ENCODE results near the gene ZYG11A.
A peak's percentile ranks its signal among the peaks of the same experiment; 100 is the strongest.

The ZYG11A gene

DNA sequence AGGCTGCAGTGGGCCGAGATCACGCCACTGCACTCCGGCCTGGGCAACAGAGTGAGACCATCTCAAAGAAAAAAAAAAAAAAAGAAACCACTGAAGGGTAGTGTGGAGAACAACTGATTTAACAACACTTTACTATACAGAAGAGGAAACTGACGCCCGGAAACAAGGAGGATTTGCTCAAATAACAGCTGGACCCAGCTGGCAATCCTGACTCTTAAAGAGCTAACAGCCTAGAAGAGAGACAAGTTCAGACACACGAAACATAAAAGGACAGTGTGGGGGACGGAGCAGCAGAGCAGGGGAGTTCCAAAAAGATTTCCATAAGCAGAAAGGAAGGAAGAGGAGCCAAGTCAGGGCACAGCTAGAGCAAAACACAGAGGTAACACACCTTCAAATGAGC, 74.6 kb downstream of the ZYG11A start:
- DNase-seq (ENCODE audit: low read depth in 2 of 2) = no peak

DNA sequence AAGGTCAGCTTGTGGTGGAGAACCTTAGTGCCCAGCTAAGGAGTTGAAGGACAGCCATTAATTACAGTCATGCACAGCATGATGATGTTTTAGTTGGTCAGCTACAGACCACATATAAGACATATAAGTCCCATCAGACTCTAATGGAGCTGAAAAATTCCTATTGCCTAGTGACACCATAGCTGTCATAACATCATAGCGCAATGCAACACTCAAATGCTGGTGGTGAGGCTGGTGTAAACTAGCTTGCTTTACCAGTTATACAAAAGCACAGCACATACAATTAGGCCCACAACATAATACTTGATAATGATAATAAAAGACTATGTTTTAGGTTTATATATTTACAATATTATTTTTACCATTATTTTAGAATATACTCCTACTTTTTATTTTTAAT, 75.0 kb downstream of the ZYG11A start:
- no peak for DNase-seq (ENCODE audit: low read depth in 2 of 2)

DNA sequence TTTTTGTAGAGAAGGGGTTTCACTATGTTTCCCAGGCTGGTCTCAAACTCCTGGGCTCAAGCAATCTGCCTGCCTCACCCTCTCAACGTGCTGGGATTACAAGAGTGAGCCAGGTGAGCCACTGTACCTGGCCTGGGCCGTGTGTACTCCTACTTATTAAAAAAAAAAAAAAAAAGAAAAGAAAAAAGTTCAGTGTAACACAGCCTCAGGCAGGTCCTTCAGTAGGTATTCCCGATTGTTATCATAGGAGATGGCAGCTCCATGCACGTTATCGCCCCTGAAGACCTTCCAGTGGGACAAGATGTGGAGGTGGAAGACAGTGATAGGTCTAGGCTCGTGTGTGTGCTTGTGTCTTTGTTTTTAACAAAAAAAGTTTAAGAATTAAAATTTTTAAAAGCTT, 75.6 kb downstream of the ZYG11A start:
- no peak for DNase-seq (ENCODE audit: low read depth in 2 of 2)

DNA sequence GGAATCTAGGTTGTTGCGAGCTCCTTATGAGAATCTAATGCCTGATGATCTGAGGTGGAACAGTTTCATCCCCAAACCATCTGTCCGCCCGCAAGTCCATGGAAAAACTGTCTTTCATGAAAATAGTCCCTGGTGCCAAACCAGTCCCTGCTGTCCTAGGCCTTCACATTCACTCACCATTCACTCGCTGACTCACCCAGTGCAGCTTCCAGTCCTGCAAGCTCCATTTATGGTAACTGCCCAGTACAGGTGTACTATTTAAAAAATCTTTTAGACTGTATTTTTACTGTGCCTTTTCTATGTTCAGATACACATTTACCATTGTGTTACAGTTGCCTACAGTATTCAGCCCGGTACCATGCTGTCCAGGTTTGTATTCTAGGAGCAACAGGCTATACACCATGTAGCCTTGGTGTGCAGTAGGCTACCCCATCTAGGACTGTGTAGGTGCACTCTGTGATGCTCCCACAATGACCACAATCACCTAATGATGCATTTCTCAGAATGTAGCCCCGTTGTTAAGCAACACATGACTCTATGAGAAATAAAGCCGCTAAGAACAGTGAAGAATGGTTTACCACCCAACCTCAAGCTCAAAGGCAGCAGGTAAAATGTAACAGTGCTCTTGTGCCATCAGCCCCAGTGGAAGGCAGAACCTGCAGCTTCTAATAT, 76.6 kb downstream of the ZYG11A start:
- DNase-seq (ENCODE audit: low read depth in 2 of 2) = no peak

DNA sequence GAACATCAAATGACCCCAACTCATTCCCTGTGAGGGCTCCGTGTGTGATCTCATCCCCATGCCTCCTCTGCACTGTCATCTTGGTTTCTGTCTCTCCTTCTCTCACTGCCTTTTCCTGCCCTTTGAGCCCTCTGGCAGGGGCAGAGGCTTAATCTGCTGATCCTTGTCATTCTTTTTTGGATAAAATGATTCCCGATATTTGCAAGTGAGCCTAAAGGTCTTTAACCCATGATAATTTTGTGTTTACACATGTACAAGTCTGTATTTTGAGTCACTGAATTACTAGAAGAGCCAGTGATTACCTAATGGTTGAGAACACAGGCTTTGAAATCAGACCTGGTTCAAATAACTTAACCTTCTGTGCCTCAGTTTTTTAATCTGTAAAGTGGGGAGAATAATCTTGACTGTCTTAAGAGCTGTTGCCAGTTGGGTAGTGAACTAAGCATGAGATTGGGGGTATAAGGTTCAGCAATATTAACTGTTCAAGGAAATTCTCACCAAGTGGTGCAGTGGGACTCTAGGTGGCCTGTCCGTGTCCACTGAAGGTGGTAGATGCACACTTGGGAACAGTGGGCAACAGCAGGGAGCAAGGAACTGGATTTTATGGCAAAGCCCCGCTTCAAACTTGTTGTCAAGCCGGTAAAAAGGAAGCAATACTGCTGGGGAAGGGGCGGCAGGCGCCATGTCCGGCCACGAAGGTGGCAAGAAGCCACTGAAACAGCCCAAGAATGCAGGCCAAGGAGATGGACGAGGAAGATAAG, 77.3 kb downstream of the ZYG11A start:
- DNase-seq (ENCODE audit: low read depth in 2 of 2) = no peak

DNA sequence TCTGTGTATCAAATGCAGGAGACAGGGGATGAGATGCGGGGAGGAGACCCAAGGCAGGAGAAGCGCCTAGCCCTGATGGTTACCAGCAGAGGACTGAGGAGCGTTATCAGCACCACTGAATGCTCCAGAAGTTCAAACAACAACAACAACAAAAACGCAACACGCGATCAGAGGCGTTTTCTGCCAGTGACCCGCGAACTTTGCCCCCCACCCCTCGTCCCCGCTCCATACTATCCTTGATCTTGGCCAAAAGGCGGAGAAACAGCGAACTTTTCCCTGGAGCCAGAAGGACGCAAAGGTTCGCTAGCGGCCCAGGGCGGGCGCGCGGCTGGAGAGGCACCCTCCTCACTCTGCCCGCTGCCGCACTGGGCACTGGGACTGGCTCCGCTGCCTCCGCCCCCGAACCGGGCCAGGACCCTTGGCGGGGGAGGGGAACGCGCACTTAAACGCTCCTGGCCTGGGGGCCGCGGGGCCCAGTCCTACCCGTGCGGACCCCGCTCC, 78.3 kb downstream of the ZYG11A start:
- no peak for DNase-seq (ENCODE audit: low read depth in 2 of 2)

DNA sequence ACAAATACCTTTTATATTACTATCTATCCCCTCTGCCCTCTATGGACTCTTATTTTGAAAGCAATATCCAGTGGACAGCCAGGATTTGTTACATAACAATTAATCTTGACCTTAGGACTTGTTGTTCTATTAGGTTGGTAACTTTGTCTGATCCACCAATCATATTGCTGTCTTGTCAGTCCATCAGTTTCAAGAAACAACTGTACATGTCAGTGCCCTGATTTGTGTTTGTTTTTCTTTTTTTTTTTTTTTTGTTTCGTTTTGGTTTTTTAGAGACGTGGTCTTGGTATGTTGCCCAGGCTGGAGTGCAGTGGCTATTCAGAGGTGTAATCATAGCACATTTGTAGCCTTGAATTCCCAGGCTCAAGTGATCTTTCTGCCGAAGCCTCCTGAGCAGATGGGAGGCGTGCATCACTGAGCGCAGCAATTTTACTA, 83.0 kb downstream of the ZYG11A start:
- no peak for DNase-seq (ENCODE audit: low read depth in 2 of 2)

DNA sequence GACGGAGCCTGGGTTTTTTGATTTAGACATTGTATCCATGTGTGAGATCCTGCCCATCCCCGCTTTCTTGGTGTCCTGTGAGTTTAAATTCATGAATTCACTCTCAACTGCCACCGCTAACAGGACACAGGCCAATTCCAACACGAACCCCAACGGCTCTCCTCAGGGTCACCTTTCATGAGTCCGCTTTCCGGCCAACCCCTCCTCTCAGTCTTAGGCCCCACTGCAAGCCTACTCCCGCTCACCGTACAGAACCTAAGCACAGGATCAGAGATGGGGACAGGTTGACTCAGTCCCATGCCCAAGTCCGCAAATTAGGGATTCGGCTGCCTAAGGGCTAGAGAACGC, 84.3 kb downstream of the ZYG11A start:
- no peak for DNase-seq (ENCODE audit: low read depth in 2 of 2)

DNA sequence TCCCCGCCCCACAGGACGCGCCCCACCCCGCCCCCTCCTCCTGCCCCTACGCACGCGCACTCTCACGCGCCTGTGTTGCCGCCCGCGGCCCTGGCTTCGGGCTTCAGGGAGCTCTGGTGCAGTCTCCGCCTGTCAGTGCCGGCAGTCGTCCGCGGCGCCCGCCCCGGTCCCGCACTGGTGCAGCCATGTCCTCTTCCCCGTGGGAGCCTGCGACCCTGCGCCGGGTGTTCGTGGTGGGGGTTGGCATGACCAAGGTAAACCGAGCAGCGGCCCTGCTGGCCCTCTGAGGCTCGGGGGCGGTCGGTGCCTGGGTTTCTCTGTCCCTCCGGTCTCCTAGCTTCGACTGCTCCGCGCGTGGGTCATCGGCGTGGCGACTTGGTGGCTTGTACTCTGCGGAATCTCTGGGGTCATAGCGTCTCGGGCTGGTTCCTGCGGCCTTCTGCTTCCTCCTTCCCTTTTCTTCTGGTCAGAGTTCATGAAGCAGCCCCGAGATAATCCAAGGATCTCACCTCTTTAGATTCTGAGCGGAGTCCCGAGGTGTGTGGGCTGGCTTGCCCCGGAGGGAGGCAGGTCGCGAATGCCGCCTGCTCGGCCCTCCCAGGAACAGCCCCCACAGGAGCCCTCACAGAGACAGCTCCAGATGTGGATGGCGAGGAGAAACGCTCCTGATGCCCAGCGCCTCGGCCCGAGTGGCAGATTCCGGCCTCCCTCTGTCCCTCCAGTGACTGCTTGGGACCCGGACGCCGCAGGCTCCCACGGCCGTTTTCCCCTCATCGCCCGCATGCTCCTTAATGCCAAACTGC, 84.9 kb downstream of the ZYG11A start, which contains the start of gene SCP2:
Gene SCP2 (plus strand): TSS at position 65 of the 803 bp plus-strand sequence. CDS start 121 bp downstream, at position 186.
- DNase-seq (ENCODE audit: low read depth in 2 of 2) = peak; percentile 76 to 77

DNA sequence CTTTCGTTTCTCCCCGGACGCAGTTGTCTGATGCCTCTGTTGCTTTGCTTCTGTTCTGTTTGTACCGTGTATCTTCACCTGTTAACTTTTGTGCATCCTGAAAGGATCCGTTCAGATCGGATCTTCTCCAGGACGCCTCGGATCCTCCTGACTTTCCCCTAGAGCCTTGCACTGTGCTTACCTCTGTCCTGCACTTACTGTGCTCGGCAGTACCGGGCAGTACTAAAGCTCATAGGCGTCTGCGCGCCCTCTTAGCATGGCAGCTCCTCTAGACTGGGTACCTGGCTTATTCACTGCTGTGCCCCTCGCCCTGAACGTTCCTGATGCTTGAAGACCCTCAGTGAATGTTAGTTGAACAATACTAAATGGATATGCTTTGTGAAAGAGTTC, 85.5 kb downstream of the ZYG11A start:
- no peak for DNase-seq (ENCODE audit: low read depth in 2 of 2)

DNA sequence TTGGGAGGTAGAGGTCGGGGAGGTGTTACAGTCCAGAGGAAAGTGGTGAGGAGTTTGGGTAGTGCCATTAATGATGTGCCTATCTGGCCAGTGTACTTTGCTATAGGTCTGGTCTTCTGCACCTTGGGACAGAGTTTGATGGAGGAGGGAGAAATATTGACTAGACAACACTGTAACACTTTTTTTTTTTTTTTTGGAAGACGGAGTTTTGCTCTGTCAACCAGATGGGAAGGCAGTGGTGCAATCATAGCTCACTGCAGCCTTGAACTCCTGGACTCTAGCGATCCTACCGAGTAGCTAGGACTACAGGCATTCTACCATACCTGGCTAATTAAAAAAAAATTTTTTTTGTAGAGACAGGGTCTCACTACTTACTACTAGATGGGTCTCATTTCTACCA, 86.5 kb downstream of the ZYG11A start:
- DNase-seq (ENCODE audit: low read depth in 2 of 2) = no peak

DNA sequence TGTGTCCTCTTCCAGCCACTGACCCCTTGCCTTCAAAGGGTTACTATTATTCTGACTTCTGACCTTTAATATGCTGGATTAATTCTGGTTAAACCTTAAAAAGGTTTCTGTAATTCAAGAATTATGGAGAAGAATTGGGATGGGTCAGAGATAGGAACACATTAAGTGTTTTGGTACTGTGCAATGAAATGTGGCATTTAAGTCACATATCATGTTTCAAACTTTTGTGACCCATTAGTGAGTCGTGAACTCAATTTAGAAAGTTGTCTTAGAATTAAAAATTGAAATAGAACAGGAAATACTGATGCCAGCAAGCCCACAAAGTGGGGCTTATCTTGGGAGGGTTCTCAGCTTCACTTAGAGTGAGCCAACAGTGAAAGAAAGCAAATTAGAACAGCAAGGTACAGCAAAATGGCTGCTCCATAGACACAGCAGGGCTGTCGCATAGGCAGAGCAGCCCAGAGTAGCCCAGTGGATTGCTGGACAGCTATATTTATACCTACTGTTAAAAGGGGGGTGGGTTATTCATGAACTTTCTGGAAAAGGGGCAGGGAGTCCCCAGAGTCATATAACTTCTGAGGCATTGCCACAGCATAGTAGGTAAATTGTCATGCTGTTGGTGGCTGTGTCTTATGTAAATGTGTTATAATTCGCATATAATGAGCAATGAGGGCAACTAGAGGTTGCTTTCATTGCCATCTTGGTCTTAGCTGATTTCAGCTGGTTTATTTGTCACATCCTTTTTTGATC, 95.0 kb downstream of the ZYG11A start:
- no peak for DNase-seq (ENCODE audit: low read depth in 2 of 2)

DNA sequence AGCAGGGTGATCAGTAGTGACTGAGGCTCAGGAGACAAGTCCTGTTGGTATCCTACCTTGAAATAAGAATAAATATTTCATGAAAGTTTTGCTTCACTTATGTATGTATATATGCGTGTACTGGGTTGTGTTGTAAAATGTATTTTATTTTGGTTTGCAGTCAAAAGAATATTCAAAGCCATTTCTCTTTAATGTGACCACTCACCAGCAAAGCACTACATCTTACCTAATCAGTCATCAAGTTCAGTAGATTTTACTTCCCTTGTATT, 95.6 kb downstream of the ZYG11A start:
- no peak for DNase-seq (ENCODE audit: low read depth in 2 of 2)

DNA sequence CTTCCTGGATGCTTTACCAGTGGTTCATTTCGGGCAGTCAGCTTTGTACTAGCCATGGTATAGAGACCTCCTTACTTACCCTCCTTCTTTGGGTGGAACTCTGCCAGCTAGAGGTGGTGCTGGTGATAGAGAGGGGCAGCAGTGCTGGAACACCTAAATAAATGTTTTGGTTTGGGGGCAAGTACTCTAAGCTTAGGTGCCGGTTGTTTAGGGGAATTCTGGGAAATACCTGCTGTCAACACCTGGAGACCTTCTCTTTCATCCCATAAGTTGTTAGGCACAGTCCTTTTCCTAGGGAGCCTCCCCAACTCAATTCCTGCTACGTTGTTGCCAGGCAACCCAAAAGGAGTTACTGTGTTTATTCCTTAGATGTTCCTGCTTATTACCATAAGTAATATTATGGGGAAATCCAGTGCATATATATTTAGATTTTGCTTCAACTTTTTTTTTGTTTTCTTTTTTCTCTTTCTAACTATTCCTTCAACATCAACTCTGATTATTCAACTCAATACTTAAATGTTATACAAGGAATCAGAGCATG, 101.4 kb downstream of the ZYG11A start:
- no peak for DNase-seq (ENCODE audit: low read depth in 2 of 2)

DNA sequence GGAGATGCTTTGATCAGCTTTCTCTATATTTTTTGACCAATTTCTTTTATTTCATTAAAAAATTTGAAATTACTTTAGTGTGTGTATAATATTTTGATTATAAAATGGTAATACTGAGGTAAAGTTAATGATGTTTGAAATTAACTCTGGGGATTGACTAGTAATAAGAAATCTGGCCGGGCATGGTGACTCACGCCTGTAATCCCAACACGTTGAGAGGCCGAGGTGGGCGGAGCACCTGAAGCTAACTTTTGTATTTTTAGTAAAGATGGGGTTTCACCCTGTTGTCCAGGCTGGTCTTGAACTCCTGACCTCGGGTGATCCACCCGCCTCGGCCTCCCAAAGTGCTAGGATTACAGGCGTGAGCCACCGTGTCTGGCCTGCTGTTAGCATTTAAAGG, 102.0 kb downstream of the ZYG11A start:
- no peak for DNase-seq (ENCODE audit: low read depth in 2 of 2)

All from stimulated activated CD4-positive, alpha-beta T cell treated with anti-CD3 and anti-CD28 coated beads, Interleukin-1b, Interleukin-23, amount 100 ng/mL, for 4 hours (primary cell).